Testis (tissue), 2 donors: ENCODE data around the gene NPIPA3.
"Not testable (repeated sequence)": the region's sequence is repeated elsewhere in the genome, so short reads cannot be mapped to it uniquely, and the experiment has no call there.

Experiments used
- CTCF ChIP-seq, 3 experiments: fragments of 450-650 bp in 2 of 3; fragments of 200-600 bp in 1 of 3; sonication (generic) in 1 of 3; IDR thresholded peaks; one replicate each; pipeline ENCODE4 v1.5.1; 2016 to 2019; ENCODE audit warnings: antibody characterized with exemption in 3 of 3, mild to moderate bottlenecking in 2 of 3, moderate library complexity in 1 of 3
- POLR2A ChIP-seq: fragments of 450-650 bp; IDR thresholded peaks from one replicate; pipeline ENCODE4 v1.6.1; 2017; ENCODE audit warnings: antibody characterized with exemption, mild to moderate bottlenecking, moderate library complexity

GRCh38 chr16:14742273-14743128 lies 39.3 kb downstream of the NPIPA3 start, which contains the start of gene NPIPA2:
- not testable (repeated sequence) for TF ChIP-seq CTCF (IDR thresholded peaks at IDR 0.05); POLR2A
